Pancreas (tissue), 10 donors: Measurements from ENCODE around the gene MSRB3. TPM values are rescaled to one million over a fixed set of nuclear protein-coding genes. Genes with fewer than 3 reads are reported as not detected.
A peak's percentile ranks its signal among the peaks of the same experiment; 100 is the strongest.

Experiments used
- ATAC-seq, 4 donors: fragments of 200-7000 bp; cut with Tn5 transposase; one replicate each; pipeline versions ENCODE4 v1.8.0 to v1.9.1; 2020; ENCODE audit warnings: mild to moderate bottlenecking in 4 of 4, moderate library complexity in 4 of 4
- DNase-seq, 6 donors: peaks; one replicate each; pipeline ENCODE4 v3.0.0-alpha.2; 2020
- FAIRE-seq: peaks from 2 replicates; lab custom pipeline; 2012; peaks lifted over from hg19 to GRCh38; lab: Jason Lieb, UNC
- H3K27ac ChIP-seq, 4 donors: fragments of 200-600 bp; sonication (generic); 1 replicate in 3 of 4; 2 replicates in 1 of 4; pipeline versions ENCODE4 v1.5.0 to v1.8.0; 2020
- H3K27me3 ChIP-seq, 4 donors: fragments of 200-600 bp; one replicate each; pipeline ENCODE4 v1.8.0; 2021
- H3K36me3 ChIP-seq, 3 donors: fragments of 200-600 bp; sonication (generic) in 1 of 3; one replicate each; pipeline versions ENCODE4 v1.5.0 to v1.8.0; 2020 to 2021
- H3K4me1 ChIP-seq, 3 donors: fragments of 200-600 bp; one replicate each; pipeline ENCODE4 v1.8.0; 2021
- H3K4me3 ChIP-seq, 4 donors: fragments of 200-600 bp; sonication (generic) in 2 of 4; one replicate each; pipeline versions ENCODE4 v1.5.0 to v1.8.0; 2020 to 2021
- H3K9me3 ChIP-seq, 4 donors: fragments of 200-600 bp; one replicate each; pipeline ENCODE4 v1.8.0; 2021
- WGBS, 2 donors: extraction: QIAGEN DNeasy Blood & Tissue Kit; methylation state at CpG; one replicate each; pipeline ENCODE4 v1.1.7; 2013; 5-methylcytosine and 5-hydroxymethylcytosine counted together
- intact Hi-C, 3 donors: fragments of 100-400 bp; cut with DNase I; formaldehyde crosslinking; loops; one replicate each; pipeline versions ENCODE4 v1.11.1 to v1.14.2; 2022
- polyA plus RNA-seq, 2 donors: library from polyadenylated mRNA; stranded (reverse); fragments of 200-250 nt; gene quantifications; one replicate each; pipeline ENCODE4 v1.2.3, GENCODE V29; 2013
- total RNA-seq, 6 donors: library from RNA; stranded (reverse); fragmentation: NEBNext Ultra II Directional in 4 of 6; extraction: Animal tissue kit (Norgen Biotek cat#: 25700) in 4 of 6; gene quantifications; one replicate each; pipeline versions ENCODE4 v1.2.1 to v1.2.4, GENCODE V29; 2021 to 2023
- TF ChIP-seq, protein P1 (sequence below), 4 donors: fragments of 200-600 bp; sonication (generic) in 3 of 4; IDR thresholded peaks; one replicate each; pipeline versions ENCODE4 v1.5.0 to v1.8.0; 2021; ENCODE audit warnings: antibody characterized with exemption in 4 of 4
- donor health status: healthy with polysubstance abuse.
- donor health status: DM: no; HTN: no; CAD: no; lungs with moderate emphysema.
- donor health status: DM: no; HTN: no; CAD: no.
- donor health status: control.
- donor health status: control.
- donor health status: Bipolar disorder and iron deficiency.
- donor health status: DM: yes; HTN: yes; CAD: no.
- donor health status: DM: no; HTN: no; CAD: no.
- donor health status: DM: no; HTN: no; CAD: no.
- donor health status: DM: yes; HTN: yes; CAD: no.

Gene MSRB3
- total and polyA plus RNA-seq, 8 donors = 3.2 to 11.8 (median 3.9) TPM

- Histone ChIP-seq H3K4me3 (no peak overlapping the region), H3K27me3 (no peaks in the 10 kb centered on the region), H3K36me3 (no peaks in the 10 kb centered on the region), H3K4me1 (no peaks in the 10 kb centered on the region), H3K27ac (no peak overlapping the region), H3K9me3 (no peaks in the 10 kb centered on the region)
- no peak for FAIRE-seq
- ATAC-seq = peak in 1 of 4 donors; percentile 26
- WGBS, 2 donors = 25 to 42% methylated on average over 2 of the region's 2 CpGs
- intact Hi-C loops = no loop called here
- TF ChIP-seq, protein P1, sequence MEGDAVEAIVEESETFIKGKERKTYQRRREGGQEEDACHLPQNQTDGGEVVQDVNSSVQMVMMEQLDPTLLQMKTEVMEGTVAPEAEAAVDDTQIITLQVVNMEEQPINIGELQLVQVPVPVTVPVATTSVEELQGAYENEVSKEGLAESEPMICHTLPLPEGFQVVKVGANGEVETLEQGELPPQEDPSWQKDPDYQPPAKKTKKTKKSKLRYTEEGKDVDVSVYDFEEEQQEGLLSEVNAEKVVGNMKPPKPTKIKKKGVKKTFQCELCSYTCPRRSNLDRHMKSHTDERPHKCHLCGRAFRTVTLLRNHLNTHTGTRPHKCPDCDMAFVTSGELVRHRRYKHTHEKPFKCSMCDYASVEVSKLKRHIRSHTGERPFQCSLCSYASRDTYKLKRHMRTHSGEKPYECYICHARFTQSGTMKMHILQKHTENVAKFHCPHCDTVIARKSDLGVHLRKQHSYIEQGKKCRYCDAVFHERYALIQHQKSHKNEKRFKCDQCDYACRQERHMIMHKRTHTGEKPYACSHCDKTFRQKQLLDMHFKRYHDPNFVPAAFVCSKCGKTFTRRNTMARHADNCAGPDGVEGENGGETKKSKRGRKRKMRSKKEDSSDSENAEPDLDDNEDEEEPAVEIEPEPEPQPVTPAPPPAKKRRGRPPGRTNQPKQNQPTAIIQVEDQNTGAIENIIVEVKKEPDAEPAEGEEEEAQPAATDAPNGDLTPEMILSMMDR (IDR thresholded peaks at IDR 0.05) = no peak
- DNase-seq = no peak
These were observed 216.8 kb downstream of the MSRB3 start for GRCh38 chr12:65495233-65495632.

DNA sequence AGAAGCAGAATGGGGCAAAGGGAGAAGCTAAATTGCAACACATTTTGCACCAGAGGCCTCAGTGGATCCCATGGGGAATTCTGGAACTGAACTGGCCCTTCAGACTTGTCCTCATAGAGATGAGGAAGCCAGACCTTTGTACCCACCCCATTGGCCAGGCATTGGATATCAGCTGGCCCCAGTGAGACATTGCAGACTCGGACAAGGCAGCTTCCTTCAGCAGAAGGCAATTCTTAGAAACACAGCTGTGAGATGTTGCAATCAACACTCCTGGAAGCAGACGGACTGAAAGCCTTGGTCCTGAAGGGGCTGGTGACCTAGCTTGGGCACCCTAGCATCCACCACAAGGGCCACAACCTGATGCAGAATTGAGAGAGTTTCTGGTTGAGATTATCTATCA, 218.1 kb downstream of the MSRB3 start:
- TF ChIP-seq, protein P1 (IDR thresholded peaks at IDR 0.05) = no peak
- 36 to 60% methylated on average over 2 of the region's 2 CpGs for WGBS, 2 donors
- H3K27me3 ChIP-seq = no peaks in the 10 kb centered on the region
- DNase-seq (no peak), ATAC-seq (peak in 1 of 4 donors; percentile 34), FAIRE-seq (no peak)
- H3K27ac ChIP-seq = no peak overlapping the region
- H3K36me3 ChIP-seq = no peaks in the 10 kb centered on the region
- peaks cover 0 to 4% (median 0%) of the 10 kb centered on the region in 3 donors for H3K4me1 ChIP-seq
- no peak overlapping the region for H3K4me3 ChIP-seq
- intact Hi-C loops = no loop called here
- H3K9me3 ChIP-seq = no peaks in the 10 kb centered on the region

GRCh38 chr12:65497660-65498059, 219.2 kb downstream of the MSRB3 start:
- intact Hi-C loops = no loop called here
- ATAC-seq (no peak), DNase-seq (no peak), FAIRE-seq (no peak)
- TF ChIP-seq, protein P1 (IDR thresholded peaks at IDR 0.05) = no peak
- 69 to 79% methylated on average over 4 of the region's 4 CpGs for WGBS, 2 donors
- no peaks in the 10 kb centered on the region for H3K27me3 ChIP-seq
- peaks cover 0 to 6% (median 0%) of the 10 kb centered on the region in 3 donors for H3K4me1 ChIP-seq
- no peak overlapping the region for H3K4me3 ChIP-seq
- H3K27ac ChIP-seq = no peak overlapping the region
- H3K36me3 ChIP-seq = no peaks in the 10 kb centered on the region
- no peaks in the 10 kb centered on the region for H3K9me3 ChIP-seq

DNA sequence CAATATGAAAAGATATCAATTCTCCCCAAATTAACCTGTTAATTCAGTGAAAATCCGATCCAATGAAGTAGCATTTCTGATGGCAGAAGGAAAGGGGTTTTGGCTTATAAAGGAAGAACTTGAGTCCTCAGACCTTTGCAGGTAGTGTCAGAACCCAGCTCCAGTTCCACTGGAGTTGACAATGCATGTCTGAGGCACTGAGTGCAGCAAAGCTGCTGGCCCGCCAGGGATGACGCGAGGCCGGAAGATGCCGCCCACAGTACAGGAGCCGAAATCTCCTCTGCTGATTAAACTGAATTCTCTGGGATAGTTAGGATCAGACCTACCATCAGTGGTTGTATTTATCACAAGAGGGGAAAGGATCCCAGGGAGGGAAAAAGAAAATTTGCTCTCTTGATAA, 220.7 kb downstream of the MSRB3 start:
- H3K27me3 ChIP-seq = no peaks in the 10 kb centered on the region
- ATAC-seq = no peak
- no peaks in the 10 kb centered on the region for H3K9me3 ChIP-seq
- intact Hi-C loops = no loop called here
- DNase-seq = no peak
- H3K36me3 ChIP-seq = no peaks in the 10 kb centered on the region
- no peak for FAIRE-seq
- TF ChIP-seq, protein P1 (IDR thresholded peaks at IDR 0.05) = no peak
- H3K4me3 ChIP-seq = no peak overlapping the region
- H3K4me1 ChIP-seq = peaks cover 0 to 6% (median 0%) of the 10 kb centered on the region in 3 donors
- H3K27ac ChIP-seq = no peak overlapping the region
- WGBS, 2 donors = 90 to 98% methylated on average over 7 of the region's 7 CpGs

- no peak for FAIRE-seq
- Histone ChIP-seq H3K9me3 (no peaks in the 10 kb centered on the region), H3K4me3 (no peak overlapping the region), H3K27ac (no peak overlapping the region), H3K4me1 (peaks cover 0 to 6% (median 0%) of the 10 kb centered on the region in 3 donors), H3K27me3 (no peaks in the 10 kb centered on the region), H3K36me3 (no peaks in the 10 kb centered on the region)
- ATAC-seq = peak in 1 of 4 donors; percentile 20
- 54 to 60% methylated on average over 7 of the region's 7 CpGs for WGBS, 2 donors
- intact Hi-C loops = no loop called here
- TF ChIP-seq, protein P1 (IDR thresholded peaks at IDR 0.05) = no peak
- DNase-seq = no peak
These were observed 221.8 kb downstream of the MSRB3 start for GRCh38 chr12:65500091-65500900.
